GM15510 (cell line): ENCODE measurements around the gene ALK.

Experiments used
- POLR2A ChIP-seq: IDR thresholded peaks from 3 replicates; pipeline ENCODE4 v1.6.1; 2011; ENCODE audit warnings: borderline replicate concordance; ENCODE audit not compliant: insufficient read length; ENCODE audit errors: extremely low read depth

The ALK gene

GRCh38 chr2:29620890-29621289, 300.5 kb downstream of the ALK start:
- no peak for TF ChIP-seq POLR2A

GRCh38 chr2:29619689-29620088, 301.7 kb downstream of the ALK start:
- TF ChIP-seq POLR2A: no peak

- TF ChIP-seq POLR2A: no peak
These were observed 303.4 kb downstream of the ALK start for GRCh38 chr2:29618024-29618423.

GRCh38 chr2:29617351-29617750, 304.0 kb downstream of the ALK start:
- TF ChIP-seq POLR2A: no peak

GRCh38 chr2:29616569-29616968, 304.8 kb downstream of the ALK start:
- no peak for TF ChIP-seq POLR2A

- TF ChIP-seq POLR2A: no peak
These were observed 305.5 kb downstream of the ALK start for GRCh38 chr2:29615841-29616240.

DNA sequence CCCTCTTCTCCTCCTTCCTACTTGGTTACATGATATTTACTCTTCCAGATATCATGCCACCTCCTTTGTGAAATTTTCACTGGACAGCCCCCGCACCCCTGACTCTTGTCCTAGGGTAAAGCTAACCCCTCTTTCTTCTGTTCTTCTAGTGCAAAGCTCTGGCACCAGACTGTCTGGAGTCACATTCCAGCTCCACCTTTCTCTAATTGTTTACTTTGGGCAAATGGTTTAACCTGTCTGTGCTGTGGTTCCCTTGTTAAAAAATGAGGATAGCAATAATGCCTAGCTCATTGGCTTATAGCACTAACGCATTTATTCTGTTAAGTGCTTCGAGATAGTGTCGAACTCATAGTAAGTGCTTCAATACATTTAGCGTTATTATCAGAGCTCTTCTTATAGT, 306.2 kb downstream of the ALK start:
- no peak for TF ChIP-seq POLR2A

GRCh38 chr2:29614295-29614830, 307.0 kb downstream of the ALK start:
- TF ChIP-seq POLR2A: no peak

DNA sequence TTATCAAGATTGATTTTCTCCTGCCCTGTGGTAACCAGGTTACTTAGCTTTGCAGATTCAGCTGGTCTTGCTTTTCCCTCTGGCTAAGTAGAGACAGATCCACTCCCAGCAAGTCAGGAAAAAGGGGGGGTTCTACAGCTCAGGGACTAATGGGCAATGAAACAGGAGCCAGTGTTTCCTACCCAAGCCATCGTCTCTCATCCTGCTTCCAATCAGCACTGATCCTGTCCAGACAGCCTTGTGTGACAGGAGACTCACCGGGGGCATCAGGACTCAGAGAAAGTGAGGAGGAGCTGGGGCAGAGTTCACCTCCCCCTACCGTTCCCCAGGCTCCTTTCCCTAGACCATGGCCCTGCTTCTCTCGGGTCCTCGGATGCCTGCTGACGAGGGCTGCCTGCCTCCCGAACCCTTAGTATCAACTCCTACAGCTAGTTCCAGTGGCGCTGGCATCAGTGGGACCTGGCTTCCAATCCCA, 307.6 kb downstream of the ALK start:
- no peak for TF ChIP-seq POLR2A

GRCh38 chr2:29613067-29613466, 308.3 kb downstream of the ALK start:
- TF ChIP-seq POLR2A: no peak

DNA sequence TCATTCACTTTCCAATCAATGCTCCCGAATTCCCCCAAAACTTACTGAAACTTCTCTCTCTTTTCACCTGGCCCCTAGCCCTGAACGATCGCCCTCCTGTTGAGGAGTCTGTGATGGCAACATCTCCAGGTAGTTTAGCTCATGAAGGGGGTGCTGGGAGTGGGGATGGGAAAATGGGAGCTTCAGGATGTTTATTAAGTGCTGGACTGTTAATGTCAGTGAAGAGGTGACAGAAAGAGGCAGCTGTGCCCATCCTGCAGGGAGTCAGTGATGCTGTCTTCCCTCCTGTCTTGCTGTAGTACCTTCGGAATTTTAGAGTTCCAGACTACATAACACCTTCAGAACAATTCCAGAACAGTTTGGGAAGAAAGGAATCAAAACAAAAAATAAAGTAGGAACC, 308.8 kb downstream of the ALK start:
- no peak for TF ChIP-seq POLR2A

DNA sequence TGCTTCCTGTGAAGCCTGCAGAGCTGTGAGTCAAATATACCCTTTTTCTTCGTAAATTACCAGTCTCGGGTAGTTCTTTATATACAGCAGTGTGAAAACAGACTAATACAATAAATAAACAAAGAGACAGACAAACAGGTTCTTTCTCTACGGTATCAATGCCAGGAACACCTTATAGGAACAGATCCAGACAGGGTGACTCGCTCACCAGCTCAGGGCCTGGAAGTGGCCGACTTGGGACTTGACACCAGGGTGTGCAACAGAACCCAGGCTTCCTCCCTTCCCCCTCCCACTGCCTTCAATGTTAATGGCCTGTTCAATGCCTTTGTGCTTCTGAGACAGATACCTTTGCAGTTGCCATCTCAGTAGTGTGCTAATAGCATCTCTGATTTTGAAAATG, 309.5 kb downstream of the ALK start:
- no peak for TF ChIP-seq POLR2A

DNA sequence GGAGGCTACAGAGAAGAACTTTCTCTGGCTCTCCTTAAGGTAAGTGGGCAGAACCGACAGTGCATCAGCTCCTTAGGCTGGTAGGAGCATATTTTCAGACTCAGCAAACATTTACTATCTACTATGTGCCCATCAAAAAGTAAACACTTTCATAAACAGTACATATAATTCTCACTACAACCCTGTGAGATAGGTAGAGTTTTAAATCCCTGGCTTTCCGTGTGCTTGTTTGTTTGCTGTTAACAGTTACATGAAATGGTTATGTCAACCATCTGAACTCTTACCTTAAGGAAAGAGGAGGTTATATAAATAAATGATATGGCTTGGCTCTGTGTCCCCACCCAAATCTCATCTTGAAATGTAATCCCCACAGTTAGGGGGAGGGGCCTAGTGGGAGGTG, 310.1 kb downstream of the ALK start:
- no peak for TF ChIP-seq POLR2A

DNA sequence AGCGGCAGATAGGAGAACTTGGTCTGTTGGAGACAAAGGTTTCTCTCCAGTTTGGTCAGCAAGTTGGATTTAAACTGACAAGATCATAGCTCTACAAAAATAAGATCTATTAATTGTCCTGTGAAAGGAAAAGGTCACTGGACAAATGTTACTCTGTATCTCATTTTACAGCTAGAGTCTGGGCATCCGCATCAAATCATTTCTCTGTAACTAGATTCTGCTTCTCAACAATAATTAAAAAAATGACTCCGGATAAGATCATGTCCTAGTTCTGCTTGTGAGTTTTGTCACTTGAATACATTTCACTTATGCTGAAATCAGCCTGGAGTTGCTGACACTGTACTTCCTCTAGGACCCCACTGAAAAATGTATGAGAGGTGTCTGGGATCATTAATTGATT, 310.8 kb downstream of the ALK start:
- no peak for TF ChIP-seq POLR2A

GRCh38 chr2:29607038-29607420, 314.4 kb downstream of the ALK start:
- no peak for TF ChIP-seq POLR2A

- no peak for TF ChIP-seq POLR2A
These were observed 315.0 kb downstream of the ALK start for GRCh38 chr2:29606104-29607037.
